Measurements from ENCODE around the gene DNAJC18. TPM values are rescaled to one million over a fixed set of nuclear protein-coding genes. Genes with fewer than 3 reads are reported as not detected.

DNAJC18 gene
- total RNA-seq, 2 experiments from 2014 or later: 54.1 to 56.0 TPM

- ChIA-PET CTCF (interaction anchor here (0.7 to 13.6 kb wide), 4 partner anchors 13 to 207 kb away, joined by 3 to 443 read pairs (median 3); partner anchors contain the start of gene DNAJC18), POLR2A (no interaction called here)
- Mint-ChIP-seq H3K4me3 (no peak overlapping the region), H3K4me1 (ENCODE audit: low read depth) (peaks cover 16% of the 10 kb centered on the region), H3K27me3 (no peaks in the 10 kb centered on the region), H3K36me3 (peaks cover 46% of the 10 kb centered on the region), H3K27ac (no peak overlapping the region), H3K9me3 (no peaks in the 10 kb centered on the region)
- intact Hi-C loops (cut with micrococcal nuclease): no loop called here
- no peak for DNase-seq
Observed at GRCh38 chr5:139426203-139426885, 13.0 kb downstream of the DNAJC18 start.

GRCh38 chr5:139425497-139425896 lies 13.8 kb downstream of the DNAJC18 start:
- POLR2A ChIA-PET: no interaction called here
- DNase-seq: no peak
- Mint-ChIP-seq H3K9me3 (no peaks in the 10 kb centered on the region), H3K4me1 (ENCODE audit: low read depth) (peaks cover 13% of the 10 kb centered on the region), H3K27me3 (no peaks in the 10 kb centered on the region), H3K4me3 (no peak overlapping the region), H3K27ac (no peak overlapping the region), H3K36me3 (peaks cover 51% of the 10 kb centered on the region)
- CTCF ChIA-PET: interaction anchor here (0.6 to 13.6 kb wide), 5 partner anchors 9 to 90 kb away, joined by 3 to 443 read pairs (median 3); partner anchors contain the start of gene DNAJC18
- intact Hi-C loops (cut with micrococcal nuclease): no loop called here

DNA sequence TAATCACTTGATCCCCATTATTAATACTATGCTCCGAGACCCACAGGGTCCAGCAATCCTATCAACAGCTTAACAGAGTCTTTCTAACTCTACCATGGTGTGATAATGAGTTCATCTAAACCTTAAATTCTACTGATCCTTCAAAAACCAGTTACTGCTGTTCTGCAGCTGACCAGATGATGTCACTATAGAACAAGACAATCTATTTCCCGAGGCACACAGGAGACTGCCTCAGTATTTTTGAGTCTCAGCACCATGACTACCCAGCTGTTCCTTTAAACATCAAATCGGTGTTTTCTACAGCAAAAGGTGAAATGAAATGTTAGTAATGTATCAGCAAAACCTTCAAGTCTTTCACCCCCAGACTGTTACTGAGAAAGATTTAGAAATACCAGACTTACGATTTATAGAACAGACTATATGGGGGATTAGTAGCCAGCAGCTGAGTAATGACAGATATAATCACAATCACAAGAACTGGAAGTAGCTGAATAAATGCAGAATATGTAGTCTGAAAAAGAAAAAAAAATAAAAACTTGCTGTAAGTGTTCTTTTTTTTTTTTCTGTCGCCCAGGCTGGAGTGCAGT lies 16.9 kb downstream of the DNAJC18 start:
- intact Hi-C loops (cut with micrococcal nuclease): loop anchor here (1.0 to 5.0 kb wide), 6 partner anchors 25 to 345 kb away; partner anchors contain the start of genes SMIM33 and STING1
- CTCF ChIA-PET: interaction anchor here (0.6 to 13.6 kb wide), 36 partner anchors 8 to 440 kb away, joined by 3 to 443 read pairs (median 6); partner anchors contain the start of genes DNAJC18, SMIM33, SPATA24 and STING1
- Mint-ChIP-seq H3K4me3 (no peak overlapping the region), H3K36me3 (peaks cover 61% of the 10 kb centered on the region), H3K27ac (peak overlapping the region; percentile 83), H3K27me3 (no peaks in the 10 kb centered on the region), H3K4me1 (ENCODE audit: low read depth) (peaks cover 10% of the 10 kb centered on the region), H3K9me3 (no peaks in the 10 kb centered on the region)
- peak; percentile 50 for DNase-seq
- POLR2A ChIA-PET: interaction anchor here (0.6 to 2.1 kb wide), 11 partner anchors 15 to 351 kb away, joined by 3 to 27 read pairs (median 5); partner anchors contain the start of genes DNAJC18, SMIM33 and STING1

GRCh38 chr5:139419226-139420192 lies 19.8 kb downstream of the DNAJC18 start:
- Mint-ChIP-seq H3K36me3 (peaks cover 55% of the 10 kb centered on the region), H3K4me1 (ENCODE audit: low read depth) (peaks cover 38% of the 10 kb centered on the region), H3K27me3 (no peaks in the 10 kb centered on the region), H3K9me3 (no peaks in the 10 kb centered on the region), H3K4me3 (no peak overlapping the region), H3K27ac (peak overlapping the region; percentile 4)
- ChIA-PET CTCF (interaction anchor here (0.6 to 13.6 kb wide), 10 partner anchors 9 to 208 kb away, joined by 3 to 443 read pairs (median 5); partner anchors contain the start of genes SPATA24 and STING1), POLR2A (interaction anchor here (1.0 to 7.9 kb wide), 6 partner anchors 19 to 94 kb away, joined by 3 to 50 read pairs (median 4); partner anchors contain the start of gene STING1)
- intact Hi-C loops (cut with micrococcal nuclease): loop anchor here (5.0 kb wide), 1 partner anchor 348 kb away; no protein-coding TSS in a partner anchor
- no peak for DNase-seq

GRCh38 chr5:139418793-139419192 lies 20.5 kb downstream of the DNAJC18 start:
- CTCF ChIA-PET: interaction anchor here (1.2 to 13.6 kb wide), 3 partner anchors 28 to 97 kb away, joined by 3 to 443 read pairs (median 7); partner anchors contain the start of gene STING1
- no peak for DNase-seq
- no peaks in the 10 kb centered on the region for H3K9me3 Mint-ChIP-seq
- H3K4me3 Mint-ChIP-seq: no peak overlapping the region
- H3K27me3 Mint-ChIP-seq: no peaks in the 10 kb centered on the region
- POLR2A ChIA-PET: interaction anchor here (1.5 to 7.9 kb wide), 4 partner anchors 27 to 63 kb away, joined by 3 to 57 read pairs (median 27); partner anchors contain the start of genes MZB1 and STING1
- H3K27ac Mint-ChIP-seq: peak overlapping the region; percentile 6
- H3K36me3 Mint-ChIP-seq: peaks cover 51% of the 10 kb centered on the region
- intact Hi-C loops (cut with micrococcal nuclease): no loop called here
- H3K4me1 Mint-ChIP-seq (ENCODE audit: low read depth): peaks cover 46% of the 10 kb centered on the region

DNA sequence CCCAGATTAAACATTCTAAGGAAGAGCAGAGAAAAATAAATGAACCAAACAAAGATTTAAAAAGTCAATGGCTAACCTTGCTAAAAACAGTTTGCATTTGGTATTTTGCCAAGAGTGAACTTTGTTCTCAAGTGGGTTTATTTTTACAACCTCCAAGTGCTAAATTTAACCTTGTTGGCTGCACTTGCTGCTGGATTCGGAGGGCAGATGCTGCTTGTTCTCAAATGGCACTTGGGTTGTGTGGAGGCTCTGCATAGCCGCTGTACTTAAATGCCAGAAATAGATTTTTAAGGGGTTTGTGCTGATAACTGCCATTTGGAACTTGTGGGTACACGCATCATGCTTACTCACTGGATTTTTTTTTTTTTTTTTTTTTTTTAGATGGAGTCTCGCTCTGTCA lies 22.1 kb downstream of the DNAJC18 start:
- intact Hi-C loops (cut with micrococcal nuclease): no loop called here
- no peak overlapping the region for H3K4me3 Mint-ChIP-seq
- POLR2A ChIA-PET: interaction anchor here (0.9 to 7.9 kb wide), 7 partner anchors 18 to 235 kb away, joined by 3 to 57 read pairs (median 27); partner anchors contain the start of genes MZB1 and STING1
- no peaks in the 10 kb centered on the region for H3K27me3 Mint-ChIP-seq
- no peaks in the 10 kb centered on the region for H3K9me3 Mint-ChIP-seq
- peaks cover 56% of the 10 kb centered on the region for H3K4me1 Mint-ChIP-seq (ENCODE audit: low read depth)
- H3K36me3 Mint-ChIP-seq: peaks cover 56% of the 10 kb centered on the region
- H3K27ac Mint-ChIP-seq: peak overlapping the region; percentile 96
- no peak for DNase-seq
- CTCF ChIA-PET: interaction anchor here (0.9 to 13.6 kb wide), 6 partner anchors 15 to 348 kb away, joined by 3 to 443 read pairs (median 5); partner anchors contain the start of genes DNAJC18 and STING1

GRCh38 chr5:139416651-139417050 lies 22.7 kb downstream of the DNAJC18 start:
- Mint-ChIP-seq H3K4me3 (no peak overlapping the region), H3K27ac (peak overlapping the region; percentile 96), H3K36me3 (peaks cover 57% of the 10 kb centered on the region), H3K4me1 (ENCODE audit: low read depth) (peaks cover 54% of the 10 kb centered on the region), H3K27me3 (no peaks in the 10 kb centered on the region), H3K9me3 (no peaks in the 10 kb centered on the region)
- POLR2A ChIA-PET: interaction anchor here (0.7 to 7.9 kb wide), 12 partner anchors 13 to 236 kb away, joined by 3 to 57 read pairs (median 22); partner anchors contain the start of genes DNAJC18, MZB1, SPATA24 and STING1
- CTCF ChIA-PET: interaction anchor here (1.0 to 13.6 kb wide), 4 partner anchors 8 to 349 kb away, joined by 3 to 443 read pairs (median 5); no protein-coding TSS in a partner anchor
- intact Hi-C loops (cut with micrococcal nuclease): no loop called here
- no peak for DNase-seq

DNA sequence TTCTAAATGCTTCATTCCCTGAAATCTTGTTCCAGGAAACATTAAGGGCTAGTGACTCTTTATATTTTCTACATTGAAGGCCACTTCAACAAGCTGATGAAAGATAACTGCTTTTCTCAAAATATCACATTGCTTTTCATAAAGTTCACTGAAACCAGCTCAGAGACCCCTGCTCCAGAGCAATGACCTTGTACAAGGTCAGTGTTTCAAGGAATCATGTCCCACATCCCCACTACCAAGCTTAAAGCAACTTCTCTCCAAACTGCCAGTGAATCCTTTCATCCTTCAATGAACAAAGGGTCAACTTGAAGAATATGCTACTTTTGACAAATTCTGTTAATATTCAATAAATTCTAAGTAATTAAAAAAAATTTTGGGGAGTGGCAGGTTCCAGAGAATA lies 23.5 kb downstream of the DNAJC18 start:
- no peak for DNase-seq
- Mint-ChIP-seq H3K36me3 (peaks cover 56% of the 10 kb centered on the region), H3K4me1 (ENCODE audit: low read depth) (peaks cover 54% of the 10 kb centered on the region), H3K4me3 (peak overlapping the region; percentile 49), H3K27me3 (no peaks in the 10 kb centered on the region), H3K27ac (peak overlapping the region; percentile 96), H3K9me3 (no peaks in the 10 kb centered on the region)
- CTCF ChIA-PET: interaction anchor here (0.7 to 13.6 kb wide), 11 partner anchors 9 to 349 kb away, joined by 3 to 443 read pairs (median 4); partner anchors contain the start of genes DNAJC18 and SPATA24
- intact Hi-C loops (cut with micrococcal nuclease): loop anchor here (1.0 to 2.0 kb wide), 8 partner anchors 26 to 161 kb away; partner anchors contain the start of genes PAIP2, STING1 and UBE2D2
- POLR2A ChIA-PET: interaction anchor here (0.8 to 7.9 kb wide), 19 partner anchors 10 to 236 kb away, joined by 3 to 57 read pairs (median 9); partner anchors contain the start of genes DNAJC18, MATR3, MZB1 and SPATA24

DNA sequence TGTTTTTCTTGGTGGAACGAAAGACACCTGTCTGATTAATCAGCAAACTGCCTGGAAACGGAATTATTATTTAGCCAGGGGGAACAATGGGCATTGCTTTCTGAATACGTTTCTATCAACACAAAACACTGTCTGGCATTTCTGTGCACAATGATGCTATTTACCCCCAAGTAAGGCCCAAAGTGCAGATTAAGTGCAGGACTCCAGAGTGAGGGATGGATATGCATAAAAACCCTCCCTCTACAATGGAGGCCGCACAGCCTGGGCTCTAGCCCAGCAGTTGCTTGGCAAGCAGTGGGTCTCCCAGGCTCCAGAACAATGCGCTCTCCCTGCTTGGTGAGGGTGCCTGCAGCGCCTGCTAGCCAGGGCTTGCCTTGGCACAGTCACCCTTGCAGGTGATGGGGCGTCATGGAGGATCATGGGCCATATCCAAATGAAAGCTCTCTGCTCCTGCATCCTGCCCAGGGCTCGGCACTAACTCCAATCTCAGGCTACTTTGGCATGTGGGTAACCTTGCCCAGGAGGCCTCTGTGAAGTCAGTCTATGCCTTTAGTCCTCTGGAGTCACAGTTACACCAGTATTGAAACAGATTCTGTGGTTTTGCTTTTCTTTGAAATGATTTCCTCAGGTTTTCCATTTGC lies 24.0 kb downstream of the DNAJC18 start:
- POLR2A ChIA-PET: interaction anchor here (0.8 to 7.9 kb wide), 17 partner anchors 9 to 147 kb away, joined by 3 to 57 read pairs (median 11); partner anchors contain the start of genes DNAJC18, MATR3, MZB1 and SPATA24
- peak overlapping the region; percentile 61 for H3K4me3 Mint-ChIP-seq

More for the DNA sequence above, 24.0 kb downstream of the DNAJC18 start:
- CTCF ChIA-PET: interaction anchor here (0.6 to 13.6 kb wide), 11 partner anchors 9 to 350 kb away, joined by 3 to 443 read pairs (median 4); partner anchors contain the start of genes DNAJC18 and SPATA24
- Mint-ChIP-seq H3K4me1 (ENCODE audit: low read depth) (peaks cover 53% of the 10 kb centered on the region), H3K27ac (peak overlapping the region; percentile 96), H3K9me3 (no peaks in the 10 kb centered on the region), H3K36me3 (peaks cover 51% of the 10 kb centered on the region), H3K27me3 (no peaks in the 10 kb centered on the region)
- intact Hi-C loops (cut with micrococcal nuclease): loop anchor here (1.0 to 2.0 kb wide), 8 partner anchors 25 to 161 kb away; partner anchors contain the start of genes PAIP2, STING1 and UBE2D2
- DNase-seq: peak; percentile 77

Measured in activated CD4-positive, alpha-beta memory T cell treated with anti-CD3 and anti-CD28 coated beads for 36 hours (primary cell).